ENCODE data around the gene KIAA0586. TPM values are rescaled to one million over a fixed set of nuclear protein-coding genes. Genes with fewer than 3 reads are reported as not detected.

The KIAA0586 gene
- total RNA-seq, 1 experiment from 2014 or later = 20.9 TPM

GRCh38 chr14:58455593-58456265 lies 28.2 kb downstream of the KIAA0586 start:
- H3K4ac ChIP-seq (ENCODE audit: low read depth, low read length) = no peak overlapping the region
- Mint-ChIP-seq H3K9me3 (no peaks in the 10 kb centered on the region), H3K4me3 (no peak overlapping the region), H3K27me3 (ENCODE audit: low read depth) (no peaks in the 10 kb centered on the region), H3K36me3 (ENCODE audit: insufficient read depth in 1 of 3, low read depth in 3 of 3) (peaks cover 6 to 34% (median 14%) of the 10 kb centered on the region in 3 experiments; a peak in 6 of 7 replicates), H3K4me1 (no peaks in the 10 kb centered on the region), H3K27ac (peak overlapping the region in 1 of 3 experiments; percentile 65; a peak in 4 of 7 replicates)
- H3K23me2 ChIP-seq (ENCODE audit: insufficient read length, low read depth, low read length, poor library complexity, severe bottlenecking) = no peaks in the 10 kb centered on the region
- no peaks in the 10 kb centered on the region for H3K4me1 ChIP-seq (ENCODE audit: insufficient read depth, low read length)
- H3K9me3 ChIP-seq (ENCODE audit: control insufficient read depth, low read depth, low read length) = no peaks in the 10 kb centered on the region
- H3T11ph ChIP-seq (ENCODE audit: low read length) = no peak overlapping the region
- WGBS (ENCODE audit: extremely low coverage, insufficient read length, low lambda C conversion rate) = no CpG with 5 or more reads among the region's 9 CpGs
- no peaks in the 10 kb centered on the region for H3K79me1 ChIP-seq (ENCODE audit: insufficient read depth, low read depth, low read length, poor library complexity, severe bottlenecking)
- no peak overlapping the region for H2BK12ac ChIP-seq (ENCODE audit: insufficient read length, low read depth, low read length)
- H2BK20ac ChIP-seq (ENCODE audit: low read depth, low read length, poor library complexity, severe bottlenecking) = no peak overlapping the region
- H3K56ac ChIP-seq (ENCODE audit: insufficient read length, low read depth, low read length) = no peak overlapping the region
- H3K14ac ChIP-seq (ENCODE audit: insufficient read depth, low read length) = no peak overlapping the region
- no peak overlapping the region for H2BK5ac ChIP-seq (ENCODE audit: insufficient read length, low read length)
- no peaks in the 10 kb centered on the region for H3K27me3 ChIP-seq (ENCODE audit: insufficient read depth, low read length)
- no peaks in the 10 kb centered on the region for H4K20me1 ChIP-seq (ENCODE audit: control insufficient read depth, insufficient read depth, insufficient read length)
- no peak overlapping the region for H4K5ac ChIP-seq (ENCODE audit: insufficient read length, low read depth, low read length)
- H3K4me2 ChIP-seq (ENCODE audit: insufficient read depth, insufficient read length, low read length) = no peak overlapping the region
- no peak for TF ChIP-seq CTCF (conservative IDR thresholded peaks at IDR 0.05)
- H2AK5ac ChIP-seq (ENCODE audit: insufficient read length, low read length) = no peak overlapping the region
- no peaks in the 10 kb centered on the region for H3K79me2 ChIP-seq (ENCODE audit: insufficient read depth, low read length)
- DNase-seq = no peak
- no peak overlapping the region for H4K91ac ChIP-seq (ENCODE audit: insufficient read length, low read depth, low read length)
- no peak overlapping the region for H3K27ac ChIP-seq (ENCODE audit: insufficient read length, low read depth, low read length)
- H2BK120ac ChIP-seq (ENCODE audit: low read depth, low read length, poor library complexity, severe bottlenecking) = no peak overlapping the region
- peak overlapping the region; percentile 7 for H4K8ac ChIP-seq (replicated peaks; ENCODE audit: insufficient read length, low read depth, low read length)
- H2AFZ ChIP-seq (ENCODE audit: low read length) = no peak overlapping the region
- no peak overlapping the region for H3K23ac ChIP-seq (ENCODE audit: insufficient read length, low read depth, low read length)
- no peak overlapping the region for H2BK15ac ChIP-seq (ENCODE audit: low read depth, low read length)
- H3K18ac ChIP-seq (ENCODE audit: insufficient read length, low read depth, low read length) = no peak overlapping the region
- no peak overlapping the region for H3K9ac ChIP-seq (ENCODE audit: extremely low read depth, insufficient read length, low read length)
